T1000 (cell line): ENCODE data around the gene EFCAB12.
"Not testable (repeated sequence)": the region's sequence is repeated elsewhere in the genome, so short reads cannot be mapped to it uniquely, and the experiment has no call there.

Source experiments
- DNase-seq: peaks from one replicate; lab custom pipeline; 2025; ENCODE audit warnings: mixed read lengths; lab: John Stamatoyannopoulos, UW

Gene EFCAB12

DNA sequence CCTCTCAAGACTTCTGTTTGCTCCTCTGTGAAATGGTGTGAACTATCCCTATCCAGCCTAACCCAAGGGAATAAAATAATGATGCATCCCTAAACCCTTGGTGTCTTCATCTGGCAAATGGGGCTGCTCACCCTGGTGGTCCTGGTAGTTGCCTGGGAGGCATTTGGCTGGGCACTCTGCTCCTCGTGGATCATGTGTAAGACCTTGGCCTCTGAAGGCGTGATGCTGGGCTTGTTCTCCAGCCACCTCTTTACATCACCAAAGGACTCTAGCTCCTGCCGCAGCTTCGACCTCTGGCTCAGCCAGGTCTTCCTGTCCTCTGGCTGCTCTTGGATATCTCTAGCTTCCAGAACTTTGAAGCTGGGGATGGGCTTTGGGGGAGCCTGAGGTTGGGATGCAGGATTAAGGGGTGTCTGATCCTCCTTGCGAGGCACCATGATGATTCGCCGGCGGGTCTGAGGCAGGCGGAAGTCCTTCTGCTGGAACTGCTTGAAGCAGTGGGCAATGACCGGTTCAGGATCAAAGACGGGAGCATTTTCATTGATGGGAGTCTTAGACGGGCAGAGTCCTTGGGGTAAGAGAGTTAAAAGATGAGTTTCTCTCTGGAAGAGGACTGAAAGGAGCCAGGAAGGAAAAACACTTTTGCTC, 7.1 kb downstream of the EFCAB12 start:
- DNase-seq: no peak

DNA sequence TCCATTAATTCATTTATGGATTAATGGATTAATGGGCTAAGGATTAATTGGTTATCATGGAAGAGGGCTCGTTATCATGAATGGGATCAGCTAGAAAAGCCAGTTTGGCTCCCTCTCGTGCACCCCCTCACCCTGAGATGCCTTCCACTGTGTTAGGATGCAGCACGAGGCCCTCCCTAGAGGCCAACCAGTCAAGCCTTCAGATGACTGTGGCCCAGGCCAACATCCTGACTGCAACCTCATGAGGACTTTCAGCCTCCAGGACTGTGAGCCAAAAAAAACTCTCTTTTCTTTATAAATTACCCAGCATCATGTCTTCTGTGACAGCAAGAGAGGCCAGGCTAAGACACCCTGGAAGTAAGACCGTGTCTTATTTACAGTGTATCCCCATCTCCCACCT, 9.0 kb downstream of the EFCAB12 start:
- no peak for DNase-seq

DNA sequence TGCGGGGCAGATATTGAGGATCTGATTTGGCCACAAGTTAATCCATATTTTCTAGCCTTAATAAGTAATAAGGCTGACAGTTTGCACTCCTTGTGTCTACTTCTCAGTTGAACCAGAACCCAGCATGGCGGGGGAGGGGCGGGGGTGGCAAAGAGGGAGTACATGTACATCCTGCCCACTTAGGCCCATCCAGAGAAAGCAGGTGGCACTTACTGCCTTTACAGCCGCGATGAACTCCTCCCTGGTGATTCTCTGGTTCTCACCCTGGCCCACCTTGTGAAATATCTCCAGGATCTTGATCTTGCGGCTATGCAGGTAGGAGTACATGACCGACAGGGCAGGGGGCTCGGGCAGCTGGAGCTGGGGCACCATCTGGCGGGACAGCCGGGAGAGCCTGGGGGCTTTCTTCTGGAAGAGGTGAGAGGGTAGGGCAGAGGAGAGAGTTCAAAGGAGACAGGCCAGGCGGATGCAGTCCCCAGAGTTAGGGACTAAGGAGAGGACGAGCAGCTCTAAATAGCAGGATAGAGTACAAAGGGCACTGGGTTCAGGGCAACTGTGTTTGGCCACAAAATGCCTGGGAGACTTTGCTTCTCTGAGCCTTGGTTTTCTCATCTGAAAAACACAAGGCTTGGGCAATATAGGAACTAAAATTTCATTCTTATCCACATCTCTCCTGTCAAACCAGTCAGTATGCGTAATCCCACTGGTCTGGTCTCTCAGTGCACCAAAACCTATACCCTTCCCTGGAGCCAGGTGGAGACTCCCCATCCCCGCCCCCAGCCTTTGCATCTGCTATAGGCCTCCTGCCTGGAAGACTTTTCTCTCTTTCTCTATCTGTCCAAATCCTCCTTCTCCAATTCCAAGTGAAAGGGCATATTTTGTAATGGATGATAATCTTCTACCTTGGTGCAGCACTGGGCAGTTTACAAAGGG, 10.1 kb downstream of the EFCAB12 start:
- DNase-seq: no peak

DNA sequence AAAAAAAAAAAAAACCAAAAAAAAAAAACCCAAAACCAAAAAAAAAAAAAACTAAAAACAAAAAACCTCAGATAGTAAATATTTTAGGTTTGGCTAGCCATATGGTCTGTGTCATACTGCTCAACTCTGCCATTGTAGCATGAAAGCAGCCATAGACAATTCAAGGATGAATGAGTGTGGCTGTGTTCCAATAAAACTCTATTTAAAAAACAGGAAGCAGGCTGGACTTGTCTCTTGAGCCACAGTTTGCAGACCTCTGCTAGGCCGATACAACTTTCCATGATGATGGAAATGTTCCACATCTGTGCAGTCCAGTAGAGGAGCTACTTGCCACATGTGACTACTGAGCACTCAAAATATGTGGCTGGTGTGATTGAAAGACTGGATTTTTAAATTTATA, 11.1 kb downstream of the EFCAB12 start:
- DNase-seq: no peak

DNA sequence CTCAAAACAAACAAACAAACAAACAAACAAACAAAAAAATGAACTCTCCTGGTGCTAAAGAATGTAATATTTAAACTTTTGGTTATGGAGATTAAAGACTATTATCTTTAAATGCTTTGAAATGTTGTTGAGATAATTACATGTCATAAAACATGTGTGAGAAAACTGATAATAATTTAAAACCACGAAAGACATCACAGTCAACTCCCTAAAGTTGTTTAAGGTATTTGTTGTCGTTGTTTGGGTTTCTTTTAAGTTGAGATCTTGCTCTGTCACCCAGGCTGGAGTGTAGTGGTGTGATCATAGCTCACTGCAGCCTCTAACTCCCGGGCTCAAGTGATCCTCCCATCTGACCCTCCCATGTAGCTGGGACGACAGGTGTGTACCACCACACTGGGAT, 12.0 kb downstream of the EFCAB12 start:
- DNase-seq: no peak

DNA sequence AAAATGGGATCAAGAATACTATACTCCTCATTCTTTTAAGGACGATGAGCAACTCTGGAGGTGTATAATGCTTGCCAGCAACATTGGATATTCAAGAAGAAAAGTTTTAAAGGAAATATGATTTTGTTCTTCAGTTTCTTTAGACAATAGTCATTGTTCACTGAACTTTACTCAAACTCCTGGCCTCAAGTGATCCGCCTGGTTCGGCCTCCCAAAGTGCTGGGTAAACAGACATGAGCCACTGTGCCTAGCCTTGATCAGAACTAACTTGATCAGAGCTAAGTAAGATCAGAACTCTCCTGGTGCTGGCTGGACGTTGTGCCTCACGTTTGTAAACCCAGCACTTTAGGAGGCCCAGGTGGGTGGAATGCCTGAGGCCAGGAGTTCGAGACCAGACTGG, 12.6 kb downstream of the EFCAB12 start:
- no peak for DNase-seq

DNA sequence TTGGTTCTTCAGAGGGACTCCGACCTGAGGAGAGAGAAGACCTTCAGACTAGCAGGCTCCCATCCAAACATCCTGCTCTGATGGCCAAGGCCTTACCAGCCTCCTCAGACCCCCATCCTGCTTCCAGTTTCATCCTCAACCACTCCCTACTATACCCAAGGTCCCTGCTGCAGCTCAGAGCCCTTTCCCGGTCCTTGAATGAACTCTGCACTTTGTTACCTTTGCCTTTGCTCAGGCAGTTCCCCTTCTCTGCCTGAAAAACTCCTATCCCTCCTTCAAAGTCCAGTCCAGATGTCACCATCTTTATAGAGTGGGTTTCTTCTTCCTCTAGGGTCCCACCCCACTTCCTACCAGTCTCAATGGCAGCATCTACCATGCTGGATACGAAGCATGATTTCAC, 13.1 kb downstream of the EFCAB12 start:
- no peak for DNase-seq

DNA sequence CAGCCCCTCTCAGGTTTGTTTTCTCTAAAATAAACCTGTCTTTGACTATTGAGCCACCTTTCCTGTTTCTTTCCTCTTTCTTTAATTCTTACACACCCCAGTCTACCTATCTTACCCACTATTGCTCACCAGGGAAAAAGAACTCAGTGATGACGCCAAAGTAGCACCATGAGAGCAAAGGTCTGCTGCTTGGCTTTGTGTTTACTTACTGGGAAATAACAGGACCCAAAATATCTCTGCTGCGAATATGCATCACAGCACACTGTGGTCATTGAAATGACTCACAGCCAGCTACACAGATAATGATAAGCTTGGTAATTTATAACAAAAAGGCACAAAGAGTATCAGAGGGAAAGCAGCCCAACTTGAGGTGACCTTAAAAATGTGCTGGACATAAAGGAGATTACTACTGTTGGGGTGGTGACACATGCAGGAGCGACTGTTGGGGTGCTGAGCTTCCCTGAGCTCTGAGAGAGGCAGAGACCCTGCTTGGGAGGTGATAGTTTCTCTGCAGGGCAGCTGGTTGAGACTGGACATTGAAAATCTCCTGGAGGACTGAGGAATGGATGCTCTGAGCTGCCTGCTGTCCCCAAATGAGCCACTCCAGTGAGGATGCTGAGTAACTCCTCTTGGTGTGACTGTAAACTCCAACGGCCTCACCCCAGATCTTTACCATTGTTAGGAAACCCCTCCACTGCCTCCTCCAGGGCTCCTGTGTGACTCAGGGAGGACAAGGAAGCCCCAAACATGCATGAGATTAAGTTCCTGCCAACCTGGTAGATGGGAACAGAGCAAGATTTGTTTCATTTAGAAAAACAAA, 14.5 kb downstream of the EFCAB12 start:
- DNase-seq: peak; percentile 9

DNA sequence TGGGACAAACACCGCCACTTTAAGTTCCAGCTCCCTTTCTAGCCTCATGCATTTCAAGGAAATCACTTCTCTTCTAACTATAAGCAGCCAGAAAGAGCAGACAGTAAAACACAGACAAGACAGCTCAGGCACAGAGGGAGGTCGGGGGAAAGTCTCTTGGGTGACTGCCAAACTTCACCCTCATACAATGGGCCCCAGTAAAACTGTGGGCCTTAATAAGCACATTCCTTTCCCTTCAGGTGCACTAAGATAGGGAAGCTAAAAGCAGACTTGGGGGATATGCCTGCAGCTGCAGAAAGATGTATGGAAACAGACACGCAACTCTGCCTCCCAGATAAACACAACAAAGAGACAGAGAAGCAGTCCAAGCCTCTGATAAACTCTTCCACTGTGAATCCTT, 15.2 kb downstream of the EFCAB12 start:
- DNase-seq: not testable (repeated sequence)

DNA sequence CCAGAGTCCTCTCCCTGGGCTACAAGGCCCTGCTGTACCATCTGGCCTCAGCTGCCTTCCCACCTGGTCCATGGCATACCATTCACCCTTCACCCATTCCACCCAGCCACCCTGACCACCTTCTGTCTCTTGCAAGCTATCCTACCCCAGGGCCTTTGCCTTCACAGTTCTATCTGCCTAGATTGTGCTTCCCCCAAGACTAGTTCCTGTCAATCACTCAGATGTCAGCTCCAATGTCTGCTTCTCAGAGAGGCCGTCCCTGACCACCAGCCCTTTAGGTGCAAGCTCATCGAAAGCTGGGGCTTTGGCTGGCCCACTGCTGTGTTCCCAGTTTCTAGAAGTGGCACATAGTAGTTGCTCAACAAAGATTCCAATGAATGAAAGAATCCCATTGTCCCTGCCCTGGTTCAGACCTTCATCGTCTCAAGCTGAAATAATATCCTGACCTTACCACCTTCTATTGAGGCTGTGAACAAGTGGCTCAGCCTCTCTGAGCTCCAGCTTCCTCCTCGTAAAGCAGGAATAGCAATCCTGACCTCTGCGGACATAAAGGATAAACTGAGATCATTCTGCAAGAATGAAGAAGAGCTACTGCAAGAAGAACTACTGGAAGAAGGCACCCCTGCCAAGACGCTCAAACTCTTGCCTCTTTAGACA, 15.8 kb downstream of the EFCAB12 start:
- no peak for DNase-seq

DNA sequence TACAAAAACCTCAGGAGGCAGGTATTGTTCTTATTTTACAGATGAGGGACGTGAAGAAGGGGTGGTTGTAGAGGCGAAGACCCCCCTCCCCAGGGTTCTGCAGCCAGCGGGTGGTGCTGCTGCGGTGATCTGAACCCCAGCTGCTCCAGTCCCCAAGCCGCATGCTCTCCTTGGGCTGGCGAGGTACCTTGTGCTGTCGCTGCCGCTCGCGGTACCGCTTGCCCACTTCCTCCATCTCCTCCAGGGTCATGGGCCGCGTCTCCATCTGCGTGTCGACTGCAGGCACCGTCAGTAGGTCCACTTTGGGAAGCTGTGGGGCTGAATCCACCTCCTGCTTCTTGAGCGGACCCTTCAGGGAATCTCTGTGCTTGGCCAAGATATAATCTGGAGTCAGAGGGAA, 17.5 kb downstream of the EFCAB12 start:
- DNase-seq: no peak

DNA sequence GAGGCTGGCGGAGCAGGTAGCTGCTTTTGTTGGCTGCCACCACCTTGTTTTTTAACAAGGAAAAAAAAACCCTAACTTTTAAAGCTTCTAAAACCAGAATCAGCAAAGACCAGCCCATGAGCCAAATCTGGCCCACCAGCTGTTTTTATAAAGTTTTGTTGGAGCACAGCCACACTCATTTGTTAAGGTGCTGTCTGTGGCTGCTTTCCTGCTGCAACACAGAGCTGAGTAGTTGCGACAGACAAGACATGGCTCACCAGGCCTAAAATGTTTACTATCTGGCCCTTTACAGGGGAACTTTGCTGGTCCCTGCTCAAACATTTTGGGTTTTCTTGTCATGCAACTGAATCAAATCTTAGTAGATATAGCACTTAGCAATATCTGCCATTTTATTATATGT, 18.9 kb downstream of the EFCAB12 start:
- DNase-seq: no peak

DNA sequence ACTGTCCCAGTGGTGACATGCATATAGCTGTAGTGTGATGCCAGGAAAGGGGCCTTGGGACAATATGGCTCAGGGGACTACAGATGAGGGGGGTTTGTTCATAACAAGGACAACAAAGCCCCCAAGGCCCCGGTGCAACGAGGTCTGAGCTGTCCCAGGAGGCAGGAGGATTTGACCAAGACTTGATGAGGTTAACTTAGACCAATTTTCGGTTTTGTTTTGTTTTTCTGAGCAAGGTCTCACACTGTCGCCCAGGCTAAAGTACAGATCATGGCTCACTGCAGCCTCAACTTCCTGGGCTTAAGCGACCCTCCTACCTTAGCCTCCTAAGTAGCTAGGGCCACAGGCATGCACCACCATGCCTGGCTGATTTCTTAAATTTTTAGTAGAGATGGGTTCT, 23.8 kb downstream of the EFCAB12 start:
- DNase-seq: no peak

DNA sequence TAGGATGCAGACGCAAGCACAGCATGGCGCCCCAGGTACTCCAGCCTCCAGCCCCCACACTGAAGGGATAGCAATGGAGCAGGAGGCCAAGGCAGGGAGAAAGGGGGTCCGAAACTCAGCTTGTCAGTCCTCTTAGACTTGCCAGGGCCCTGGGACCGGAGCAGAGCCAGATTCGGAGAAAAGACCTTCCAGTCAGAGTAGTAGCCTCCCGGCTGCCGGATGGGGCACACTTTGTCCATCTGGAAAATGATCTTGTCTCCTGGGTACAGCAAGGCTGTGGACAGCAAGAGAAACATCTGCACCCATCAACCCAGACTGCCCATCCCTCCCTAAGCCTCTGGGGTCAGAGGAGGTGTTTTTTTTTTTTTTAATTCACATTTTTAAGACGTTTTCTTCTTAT, 24.3 kb downstream of the EFCAB12 start:
- DNase-seq: no peak

DNA sequence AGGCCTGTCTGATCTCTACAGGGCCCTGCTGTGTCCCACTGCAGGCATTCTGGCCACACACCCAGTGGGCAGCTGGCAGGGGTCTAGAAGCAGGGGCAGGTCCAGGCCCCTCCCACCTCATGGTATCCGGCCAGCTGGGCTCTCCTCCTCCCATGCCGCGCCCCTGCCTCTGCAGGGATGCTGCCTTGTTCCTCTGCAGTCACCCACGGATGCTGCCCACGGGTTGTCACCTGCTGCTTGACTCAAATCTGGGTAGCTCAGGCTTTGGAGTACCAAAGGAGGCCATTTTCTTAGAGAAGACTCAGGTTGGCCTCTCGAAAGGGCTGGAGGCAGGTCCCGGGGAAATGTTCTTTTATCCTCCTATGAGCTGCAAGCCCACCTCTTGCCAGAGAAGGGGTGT, 25.0 kb downstream of the EFCAB12 start:
- DNase-seq: no peak

DNA sequence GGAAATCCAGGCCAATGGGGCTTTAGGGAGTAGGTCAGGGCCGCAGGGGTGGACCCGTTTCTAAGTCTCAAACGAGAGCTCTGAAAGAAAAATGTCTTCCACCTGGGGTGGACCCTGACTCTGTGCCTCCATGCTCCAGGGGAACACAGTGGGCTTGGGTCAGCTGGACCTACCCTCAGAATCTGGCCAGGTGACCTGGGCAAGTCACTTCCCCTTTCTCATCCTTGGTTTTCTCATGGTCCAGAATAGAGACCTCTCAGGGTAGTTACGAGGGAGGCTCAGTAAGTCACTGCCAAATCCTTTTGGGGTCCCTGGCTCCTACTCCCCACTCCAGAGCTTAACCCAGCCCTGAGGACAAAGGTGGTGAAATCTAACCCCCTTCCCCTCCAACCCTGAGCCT, 25.8 kb downstream of the EFCAB12 start:
- no peak for DNase-seq

DNA sequence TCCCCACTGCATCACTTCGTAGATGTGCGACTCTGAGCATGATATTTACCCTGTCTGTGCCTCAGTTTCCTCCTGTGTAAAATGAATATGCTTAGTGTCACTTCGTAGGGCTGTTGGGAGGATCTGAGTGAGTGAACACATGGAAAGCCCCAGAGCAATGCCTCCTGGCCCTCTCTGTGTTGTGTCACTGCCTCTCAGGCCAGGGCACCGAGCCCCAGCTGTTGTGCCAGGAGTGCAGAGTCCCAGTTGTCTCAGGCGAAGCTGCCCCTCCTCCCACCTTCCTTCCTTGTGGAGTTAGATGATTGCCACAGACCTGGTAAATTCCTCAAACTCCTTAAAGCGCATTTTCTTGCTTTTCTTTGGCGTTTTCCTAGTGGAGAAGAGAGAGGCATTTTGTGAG, 26.2 kb downstream of the EFCAB12 start:
- DNase-seq: no peak

DNA sequence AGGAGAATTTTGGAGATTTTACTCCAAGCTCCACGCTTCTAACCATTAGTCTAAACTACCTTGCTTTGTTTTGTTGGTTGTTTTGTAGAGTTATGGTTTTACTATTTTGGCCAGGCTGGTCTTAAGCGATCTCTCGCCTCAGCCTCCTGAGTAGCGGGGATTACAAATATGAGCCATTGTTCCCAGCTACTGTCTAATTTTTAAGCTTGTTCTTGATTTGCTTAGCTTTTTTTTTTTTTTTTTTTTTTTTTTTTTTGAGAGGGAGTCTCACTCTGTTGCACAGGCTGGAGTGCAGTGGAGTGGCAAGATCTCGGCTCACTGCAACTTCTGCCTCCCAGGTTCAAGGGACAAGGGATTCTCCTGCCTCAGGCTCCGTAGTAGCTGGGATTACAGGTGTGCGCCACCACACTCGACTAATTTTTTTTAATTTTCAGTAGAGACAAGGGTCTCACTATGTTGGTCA, 28.5 kb downstream of the EFCAB12 start:
- DNase-seq: no peak

DNA sequence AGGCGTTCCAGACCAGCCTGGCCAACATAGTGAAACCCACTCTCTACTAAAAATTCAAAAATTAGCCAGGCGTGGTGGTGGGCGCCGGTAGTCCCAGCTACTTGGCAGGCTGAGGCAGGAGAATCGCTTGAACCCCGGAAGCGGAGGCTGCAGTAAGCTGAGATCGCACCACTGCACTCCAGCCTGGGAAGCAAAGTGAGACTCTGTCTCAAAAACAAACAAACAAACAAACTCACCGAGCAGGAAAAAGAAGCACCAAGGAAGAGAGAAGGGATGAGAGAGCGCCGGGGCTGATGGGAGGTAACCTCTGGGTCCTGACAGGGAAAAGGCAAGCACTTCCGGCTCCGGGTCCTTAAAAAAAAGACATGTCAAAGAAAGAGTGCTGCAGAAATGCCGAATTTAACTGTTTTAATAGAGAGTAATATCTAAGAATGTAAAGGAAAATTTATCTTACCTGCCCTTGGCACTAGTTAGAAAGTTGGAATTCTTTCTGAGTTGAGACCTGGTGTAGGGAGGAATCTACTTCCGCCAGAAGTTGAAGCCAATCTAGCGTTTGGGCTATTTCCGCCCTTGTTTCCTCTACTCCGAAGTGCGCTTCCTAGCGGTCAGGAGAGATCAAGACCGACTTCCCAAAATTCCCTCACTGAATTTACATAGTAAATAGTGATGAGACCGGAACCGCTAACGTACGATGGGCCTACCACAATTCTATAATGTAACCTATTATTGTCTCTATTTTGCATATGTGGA, 29.1 kb downstream of the EFCAB12 start:
- peak; percentile 63 for DNase-seq

DNA sequence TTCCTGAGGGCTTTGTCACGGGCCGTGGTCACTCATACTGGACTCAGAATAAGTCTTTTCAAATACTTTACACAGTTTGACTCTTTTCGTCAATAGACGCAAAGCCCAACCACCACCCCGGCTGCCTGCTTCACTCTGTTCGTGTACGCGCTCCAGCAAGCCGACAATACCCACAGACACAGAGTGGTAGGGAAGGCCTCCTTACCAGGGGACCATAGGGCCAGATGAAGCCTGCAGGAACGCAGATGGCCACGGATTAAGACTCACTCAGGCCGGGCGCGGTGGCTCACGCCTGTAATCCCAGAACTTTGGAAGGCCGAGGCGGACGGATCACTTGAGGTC, 29.7 kb downstream of the EFCAB12 start:
- DNase-seq: no peak
